Glomerular endothelial cell (primary cell): ENCODE results near the gene CNNM3. TPM values are rescaled to one million over a fixed set of nuclear protein-coding genes. Genes with fewer than 3 reads are reported as not detected.
"Not testable (repeated sequence)": the region's sequence is repeated elsewhere in the genome, so short reads cannot be mapped to it uniquely, and the experiment has no call there.

Experiments used
- DNase-seq: peaks from one replicate; pipeline ENCODE4 v3.0.0-alpha.2; 2011; ENCODE audit warnings: low read depth, low spot score; ENCODE audit errors: extremely low read depth
- total RNA-seq: library from RNA; depleted of rRNA; stranded (reverse); fragments of >200 nt; gene quantifications from 2 replicates; pipeline ENCODE4 v1.2.3, GENCODE V29; 2015

CNNM3 gene
- 6.7 and 10.7 TPM in 2 replicates for total RNA-seq

GRCh38 chr2:96816127-96816835 is at the start of gene CNNM3:
Gene CNNM3, plus strand, starts transcription at chr2:96816268. Its CDS starts 10 bp downstream, at chr2:96816278.
- no peak for DNase-seq

DNA sequence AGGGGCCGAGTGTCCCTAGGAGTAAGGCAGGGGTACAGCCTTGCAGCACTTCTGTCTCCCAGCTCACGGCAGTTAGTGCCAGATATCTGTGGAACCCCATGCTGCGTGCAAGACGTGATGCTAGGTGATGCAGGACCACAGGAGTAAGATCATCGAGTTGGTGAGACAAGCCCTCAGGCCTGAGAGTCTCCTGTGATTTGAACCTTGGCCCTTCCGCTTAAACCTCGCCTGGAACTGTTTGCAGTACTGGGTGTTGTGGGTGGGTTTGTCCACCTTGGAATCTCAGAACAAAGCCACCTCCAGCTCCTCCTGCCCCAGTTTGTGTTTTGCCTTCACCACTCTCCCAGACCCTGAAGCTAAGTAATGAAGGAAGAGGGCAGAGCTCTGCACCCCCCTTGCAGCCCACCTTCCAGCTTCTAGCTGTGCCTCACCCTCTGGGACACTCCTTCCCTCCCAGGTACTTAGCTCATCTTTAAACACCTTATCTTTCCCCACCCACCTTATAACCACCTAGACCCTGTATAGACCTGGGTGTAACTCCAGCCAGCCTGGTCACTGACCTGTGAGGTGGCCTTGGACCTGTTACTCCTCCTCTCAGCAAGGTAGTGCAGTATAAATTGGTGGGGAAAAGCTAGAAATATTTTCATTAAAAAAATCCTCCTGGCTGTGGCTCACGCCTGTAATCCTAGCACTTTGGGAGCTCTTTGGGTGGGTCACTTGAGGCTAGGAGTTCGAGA is 48.8 kb upstream of the CNNM3 start:
- no peak for DNase-seq

DNA sequence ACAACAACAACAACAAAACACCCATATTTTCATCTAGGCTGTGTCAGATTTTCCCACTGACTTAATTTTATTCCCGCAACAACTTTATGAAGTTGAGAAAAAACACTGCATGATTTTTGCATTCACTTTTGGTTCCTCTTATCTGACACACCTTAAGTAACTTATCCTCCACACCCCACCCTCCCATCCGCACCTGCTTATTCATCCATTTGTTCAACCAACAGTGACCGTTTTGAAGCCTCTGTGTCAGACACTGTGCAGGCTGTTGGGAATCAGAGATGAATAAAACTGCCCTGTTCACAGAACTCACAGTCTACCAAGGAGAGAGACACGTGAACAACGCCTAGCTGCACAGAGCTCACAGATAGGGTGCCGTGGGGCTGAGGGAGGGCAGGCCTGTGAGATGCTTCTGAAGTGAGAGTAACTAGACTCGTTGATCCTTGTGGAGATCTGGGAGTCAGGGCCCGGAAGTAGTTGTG is 47.9 kb upstream of the CNNM3 start:
- no peak for DNase-seq

DNA sequence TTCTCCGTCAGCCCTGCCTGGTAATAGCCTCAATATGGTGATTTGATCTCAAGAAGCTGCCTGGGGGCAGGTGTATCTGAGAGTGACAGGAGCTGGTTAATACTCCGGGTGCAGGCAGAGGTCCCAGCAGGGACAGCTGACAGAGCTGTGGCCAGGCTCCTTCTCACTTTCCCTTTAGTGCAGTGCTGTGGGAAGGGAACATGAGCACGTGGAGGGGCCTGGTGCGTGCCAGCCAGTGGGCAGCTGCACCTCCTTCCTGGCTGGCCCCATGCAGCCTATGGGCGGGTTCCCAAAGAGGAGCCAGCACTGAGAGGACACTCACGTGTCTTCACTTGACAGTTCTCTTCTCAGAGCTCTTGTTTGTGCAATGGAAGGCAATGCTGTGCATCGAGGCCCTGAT is 46.3 kb upstream of the CNNM3 start:
- DNase-seq = no peak

DNA sequence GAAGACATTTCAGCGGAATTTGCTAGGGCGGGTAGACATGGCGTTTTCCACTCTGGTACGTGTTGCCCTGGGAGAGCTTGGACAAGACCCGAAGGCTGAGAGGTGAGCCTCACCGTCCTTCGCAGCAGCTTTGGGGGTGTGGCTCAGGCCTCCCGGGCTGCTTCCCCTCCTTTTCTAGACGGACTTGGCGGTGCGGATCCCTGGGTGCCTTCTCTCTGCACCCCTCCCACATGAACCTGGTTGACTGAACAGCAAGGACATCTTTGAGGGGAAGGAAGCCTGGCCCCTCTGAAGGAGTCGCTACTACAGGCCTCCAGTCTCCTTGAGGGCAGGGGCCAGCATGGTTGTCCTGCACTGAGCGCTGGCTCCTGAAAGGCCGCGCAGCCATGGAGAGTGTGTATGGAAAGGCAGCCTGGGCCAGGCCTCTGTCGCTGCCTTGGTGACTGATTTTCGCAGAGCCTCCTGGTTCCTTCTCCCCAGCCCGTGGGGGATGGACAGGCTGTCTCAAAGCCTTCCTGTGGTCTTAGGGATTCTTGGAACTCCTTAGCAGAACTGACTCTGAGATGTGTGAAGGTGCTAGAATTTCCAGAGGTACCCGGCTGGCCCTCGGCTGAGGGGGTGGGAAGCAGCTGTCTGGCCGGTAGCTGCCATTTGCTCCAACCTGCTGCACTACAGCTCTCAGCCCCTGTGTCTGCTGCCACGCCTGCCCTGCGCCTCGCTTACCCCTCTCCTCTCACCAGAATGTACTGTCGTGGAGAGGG is 45.4 kb upstream of the CNNM3 start:
- no peak for DNase-seq

DNA sequence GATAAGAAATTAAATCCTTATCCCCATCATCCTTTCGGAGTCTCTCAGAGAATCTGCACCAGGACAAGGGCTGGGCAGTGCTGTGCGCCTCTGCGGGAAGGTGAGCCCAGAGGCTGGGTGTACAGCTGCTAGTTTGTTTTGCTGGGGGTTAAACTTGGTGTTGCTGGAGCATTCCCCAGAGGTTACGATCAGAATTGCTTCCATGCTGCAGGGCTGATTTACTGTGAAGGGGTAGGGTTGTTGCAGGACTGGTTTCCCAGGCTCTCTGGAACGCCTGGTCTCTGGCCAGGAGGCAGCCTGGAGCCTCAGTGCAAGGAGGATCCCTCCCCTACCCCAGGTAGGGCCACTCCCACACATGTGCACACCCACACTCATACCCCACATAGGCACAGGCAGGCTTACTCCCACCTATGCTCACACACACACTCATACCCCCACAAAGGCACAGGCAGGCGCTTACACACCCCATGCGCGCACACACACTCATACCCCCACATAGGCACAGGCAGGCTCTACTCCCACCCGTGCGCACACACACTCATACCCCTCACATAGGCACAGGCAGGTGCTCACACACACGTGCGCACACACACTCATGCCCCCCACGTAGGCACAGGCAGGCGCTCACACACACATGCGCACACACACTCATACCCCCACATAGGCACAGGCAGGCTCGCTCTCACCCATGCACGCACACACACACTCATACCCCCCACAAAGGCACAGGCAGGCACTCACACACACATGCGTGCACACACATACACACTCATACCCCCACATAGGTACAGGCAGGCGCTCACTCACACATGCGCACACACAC is 44.1 kb upstream of the CNNM3 start:
- no peak for DNase-seq

GRCh38 chr2:96772903-96773671 is 43.0 kb upstream of the CNNM3 start:
- DNase-seq = no peak

GRCh38 chr2:96773922-96774321 is 42.1 kb upstream of the CNNM3 start:
- no peak for DNase-seq

GRCh38 chr2:96775160-96775559 is 40.9 kb upstream of the CNNM3 start:
- DNase-seq = no peak

DNA sequence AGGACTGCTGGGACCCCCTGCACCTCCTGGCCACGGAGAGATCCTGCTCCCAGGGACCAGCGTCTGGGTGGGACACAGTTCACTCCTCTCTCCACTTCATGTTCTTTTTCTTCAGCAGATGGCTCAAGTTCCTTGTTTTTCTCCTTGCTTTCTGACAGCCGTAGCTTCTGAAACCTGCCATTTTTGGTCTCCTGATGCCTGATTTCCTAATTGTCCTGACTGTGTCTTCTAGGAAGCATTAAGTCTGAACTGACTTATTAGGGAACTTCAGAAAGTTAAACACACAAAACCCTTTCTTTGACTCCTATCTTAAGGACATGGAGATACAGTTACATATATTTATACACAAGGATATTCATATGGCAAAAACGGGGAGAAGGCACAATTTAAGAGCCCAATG is 32.7 kb upstream of the CNNM3 start:
- no peak for DNase-seq

DNA sequence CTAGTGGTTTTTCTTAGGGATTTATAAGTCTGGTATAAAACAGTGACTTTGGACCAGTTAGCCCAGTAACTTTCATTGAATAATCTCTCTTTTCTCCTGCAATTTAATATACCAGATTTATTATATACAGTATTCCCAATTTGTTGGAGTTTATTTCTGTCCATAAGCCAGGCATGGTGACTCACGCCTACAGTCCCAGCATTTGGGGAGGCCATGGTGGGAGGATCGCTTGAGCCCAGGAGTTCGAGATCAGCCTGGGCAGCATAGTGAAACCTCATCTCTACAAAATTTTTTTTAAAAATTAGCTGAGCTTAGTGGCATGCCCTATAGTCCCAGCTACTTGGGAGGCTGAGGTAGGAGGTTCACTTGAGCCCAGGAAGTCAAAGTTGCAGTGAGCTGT is 28.7 kb upstream of the CNNM3 start:
- DNase-seq = no peak

DNA sequence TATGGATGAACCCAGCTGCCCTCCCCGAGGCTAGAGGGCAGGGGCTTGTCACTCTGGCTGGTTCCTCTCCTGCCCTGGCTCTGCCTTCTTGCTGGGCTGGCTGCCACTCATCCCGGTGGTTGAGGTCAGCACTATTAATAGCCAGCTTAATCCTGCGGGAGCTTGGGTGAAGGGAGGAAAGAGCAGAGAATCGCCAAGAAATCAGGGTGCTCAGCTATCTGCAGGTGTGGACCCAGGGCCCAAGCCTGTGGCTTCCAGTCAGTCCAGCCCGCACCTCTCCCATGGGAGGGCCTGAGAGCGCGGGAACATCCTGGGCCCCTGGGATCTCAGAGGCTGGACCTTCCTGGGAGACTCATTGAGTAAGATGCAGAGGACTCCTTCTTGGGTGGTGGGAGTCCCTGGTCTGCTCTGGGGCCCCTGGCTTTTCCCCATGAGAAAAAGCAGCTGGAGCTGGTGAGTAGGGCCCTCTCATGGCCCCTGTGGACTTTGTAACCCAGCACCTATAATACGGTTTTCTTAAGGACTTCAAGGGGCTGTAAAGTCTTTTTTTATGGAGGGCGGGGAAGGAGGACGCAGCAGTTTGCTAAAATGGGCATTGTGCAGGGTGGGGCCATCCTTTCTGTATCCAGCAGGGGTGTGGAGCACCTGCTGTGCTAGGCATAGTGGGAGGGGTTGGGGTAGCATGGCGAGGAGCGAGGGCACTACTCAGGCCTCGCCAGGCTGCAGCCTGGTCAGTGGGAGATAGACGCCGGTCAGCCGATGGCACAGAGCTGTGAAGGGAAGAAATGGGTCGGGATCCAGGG is 27.4 kb upstream of the CNNM3 start:
- no peak for DNase-seq

GRCh38 chr2:96789245-96789617 is 26.8 kb upstream of the CNNM3 start:
- DNase-seq = no peak

DNA sequence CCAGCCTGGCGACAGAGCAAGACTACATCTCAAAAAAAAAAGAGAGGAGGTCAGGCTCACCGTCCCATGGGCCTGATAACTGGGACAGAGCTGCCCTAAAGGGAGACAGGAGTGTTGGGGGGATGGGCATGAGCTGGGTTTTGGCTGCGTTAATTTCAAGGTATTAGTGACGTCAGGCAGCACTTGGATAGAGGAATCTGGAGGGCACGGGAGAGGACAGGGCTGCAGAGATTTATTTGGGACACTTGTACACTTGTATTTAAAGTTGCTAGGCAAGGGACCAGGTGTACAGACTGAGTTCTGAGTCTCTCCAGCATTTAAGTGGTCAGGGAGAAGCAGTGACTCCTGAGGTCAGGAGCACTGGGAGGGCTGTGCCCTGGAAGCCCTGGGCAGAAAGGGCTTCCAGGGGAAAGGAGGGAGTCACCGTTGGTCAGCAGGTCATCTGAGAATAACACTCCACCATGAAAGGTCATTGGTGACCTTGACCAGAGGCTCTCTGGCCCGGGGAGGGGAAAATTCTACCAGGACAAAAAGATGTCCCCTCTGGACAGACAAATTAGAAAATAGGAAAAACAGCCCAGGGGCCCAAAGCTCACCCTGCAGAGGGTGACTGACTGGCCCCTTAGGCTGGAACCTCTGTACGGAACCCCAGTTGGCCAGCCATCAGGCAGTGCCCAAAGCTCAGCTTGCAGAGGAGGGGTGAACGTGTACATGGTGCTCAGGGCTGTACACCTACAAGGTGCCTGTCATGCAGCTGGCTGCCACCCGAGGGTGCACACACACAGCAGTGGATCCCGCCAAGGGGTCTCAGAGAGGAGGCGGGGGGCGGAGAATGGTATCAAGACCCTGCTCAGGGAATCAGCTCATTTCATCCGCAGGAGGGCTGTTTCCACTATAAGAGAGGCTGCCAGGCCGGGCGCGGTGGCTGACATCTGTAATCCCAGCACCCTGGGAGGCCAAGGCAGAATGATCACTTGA is 23.0 kb upstream of the CNNM3 start:
- no peak for DNase-seq

GRCh38 chr2:96795076-96795475 is 21.0 kb upstream of the CNNM3 start:
- no peak for DNase-seq

DNA sequence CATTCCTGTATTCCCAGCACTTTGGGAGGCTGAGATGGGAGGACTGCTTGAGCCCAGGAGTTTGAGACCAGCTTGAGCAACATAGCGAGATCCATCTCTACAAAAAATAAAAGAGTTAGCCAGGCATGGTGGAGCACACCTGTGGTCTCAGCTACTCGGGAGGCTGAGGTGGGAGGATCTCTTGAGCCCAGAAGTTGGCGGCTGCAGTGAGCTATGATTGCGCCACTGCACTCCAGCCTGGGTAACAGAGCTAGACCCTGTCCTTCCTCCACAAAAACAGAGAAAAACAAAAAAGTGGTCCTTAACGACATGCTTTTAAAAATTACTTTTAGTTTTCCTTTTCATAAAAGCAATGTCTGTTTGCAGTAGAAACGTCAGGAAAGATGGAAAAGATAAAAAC is 19.6 kb upstream of the CNNM3 start:
- not testable (repeated sequence) for DNase-seq

DNA sequence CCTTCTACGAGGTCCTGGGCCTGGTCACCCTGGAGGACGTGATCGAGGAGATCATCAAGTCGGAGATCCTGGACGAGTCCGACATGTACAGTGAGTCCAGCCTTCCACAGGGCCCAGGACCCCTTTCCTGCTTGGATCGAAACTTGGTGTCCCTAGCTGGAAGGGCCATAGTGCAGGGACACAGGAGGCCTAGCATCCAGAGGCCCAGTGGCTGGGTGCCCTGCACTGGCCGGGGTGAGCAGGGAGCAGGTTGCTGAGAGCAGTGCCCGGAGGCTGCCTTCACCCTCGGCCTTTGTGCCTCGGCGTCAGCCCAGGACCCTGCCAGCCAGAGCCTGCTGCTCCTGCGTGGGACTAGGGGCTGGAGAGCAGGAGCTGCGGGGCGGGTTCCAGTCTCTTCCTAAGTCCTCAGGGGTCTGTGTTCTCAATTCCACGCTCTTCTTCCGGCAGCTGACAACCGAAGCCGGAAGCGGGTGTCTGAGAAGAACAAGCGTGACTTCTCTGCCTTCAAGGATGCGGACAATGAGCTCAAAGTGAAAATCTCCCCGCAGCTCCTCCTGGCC is 18.9 kb upstream of the CNNM3 start:
- DNase-seq = no peak
